HG03521 (cell line): ENCODE measurements around the gene ALCAM.

Experiments
- ATAC-seq: cut with Tn5 transposase; IDR thresholded peaks from one replicate; pipeline ENCODE4 v1.9.1; 2021; ENCODE audit warnings: mild to moderate bottlenecking, moderate library complexity; ENCODE audit not compliant: unreplicated experiment

Gene ALCAM

GRCh38 chr3:105614288-105615030 lies 247.8 kb downstream of the ALCAM start:
- no peak for ATAC-seq

GRCh38 chr3:105615814-105616213 lies 249.1 kb downstream of the ALCAM start:
- no peak for ATAC-seq

- ATAC-seq, result no peak
Measured at GRCh38 chr3:105616374-105617121, 249.8 kb downstream of the ALCAM start.

GRCh38 chr3:105618556-105618955 lies 251.8 kb downstream of the ALCAM start:
- no peak for ATAC-seq

GRCh38 chr3:105619651-105620050 lies 252.9 kb downstream of the ALCAM start:
- no peak for ATAC-seq

GRCh38 chr3:105620236-105620635 lies 253.5 kb downstream of the ALCAM start:
- no peak for ATAC-seq

GRCh38 chr3:105622169-105622568 lies 255.5 kb downstream of the ALCAM start:
- no peak for ATAC-seq
